Transverse colon (tissue), 4 donors: ENCODE measurements around the gene DMD. TPM values are rescaled to one million over a fixed set of nuclear protein-coding genes. Genes with fewer than 3 reads are reported as not detected.

Experiments
- DNase-seq: peaks from one replicate; pipeline ENCODE4 v3.0.0-alpha.2; 2019
- H3K27ac ChIP-seq, 4 donors: fragments of 200-600 bp; sonication (generic); 2 replicates each; pipeline ENCODE4 v1.5.1; 2016 to 2018; ENCODE audit warnings: inconsistent platforms in 4 of 4
- H3K27me3 ChIP-seq: fragments of 200-600 bp; sonication (generic); 2 replicates; pipeline ENCODE4 v1.5.1; 2017; ENCODE audit warnings: inconsistent platforms
- H3K36me3 ChIP-seq, 4 donors: fragments of 200-600 bp; sonication (generic); 2 replicates each; pipeline ENCODE4 v1.5.1; 2017 to 2019; ENCODE audit warnings: inconsistent platforms in 4 of 4
- H3K4me1 ChIP-seq, 4 donors: fragments of 200-600 bp; sonication (generic); 2 replicates each; pipeline ENCODE4 v1.5.1; 2017 to 2020; ENCODE audit warnings: inconsistent platforms in 4 of 4
- H3K4me3 ChIP-seq, 4 donors: fragments of 200-600 bp; sonication (generic); 1 replicate in 1 of 4; 2 replicates in 3 of 4; pipeline versions ENCODE4 v1.5.1 to v1.6.1; 2017 to 2019; ENCODE audit warnings: inconsistent platforms in 4 of 4
- H3K9me3 ChIP-seq, 2 donors: fragments of 200-600 bp; sonication (generic); 2 replicates each; pipeline ENCODE4 v1.5.1; 2017 to 2019; ENCODE audit warnings: inconsistent platforms in 2 of 2
- CTCF ChIP-seq, 5 experiments: fragments of 200-600 bp in 3 of 5; fragments of 450-650 bp in 2 of 5; sonication (generic) in 3 of 5; IDR thresholded peaks; 1 replicate in 2 of 5; 2 replicates in 3 of 5; pipeline ENCODE4 v1.5.1; 2016 to 2017; ENCODE audit warnings: antibody characterized with exemption in 5 of 5, inconsistent platforms in 3 of 5, mild to moderate bottlenecking in 2 of 5, moderate library complexity in 1 of 5
- EP300 ChIP-seq: sonication (generic); formaldehyde crosslinking; IDR thresholded peaks from one replicate; pipeline ENCODE4 v1.6.1; 2017; ENCODE audit warnings: antibody characterized with exemption, low read depth
- POLR2A ChIP-seq: fragments of 450-650 bp; IDR thresholded peaks from one replicate; pipeline ENCODE4 v1.6.1; 2016; ENCODE audit warnings: antibody characterized with exemption, mild to moderate bottlenecking, moderate library complexity
- POLR2AphosphoS5 ChIP-seq, 3 donors: sonication (generic); formaldehyde crosslinking; IDR thresholded peaks; one replicate each; pipeline ENCODE4 v1.6.1; 2016; ENCODE audit warnings: antibody characterized with exemption in 3 of 3
- WGBS, 2 donors: methylation state at CpG; one replicate each; pipeline ENCODE4 v1.1.5; 2018; ENCODE audit warnings: low coverage in 1 of 2; 5-methylcytosine and 5-hydroxymethylcytosine counted together
- in situ Hi-C, 4 donors: fragments of 200-750 bp; cut with MboI; loops; one replicate each; pipeline versions ENCODE4 v1.15.0 to v1.15.1; 2017; ENCODE audit warnings: low sequenced_read_pairs in 3 of 4, low pct_ligation_motif_present in 1 of 4, low pct_unique_long_range_greater_than_20kb in 1 of 4
- intact Hi-C: fragments of 100-400 bp; cut with DNase I; formaldehyde crosslinking; loops from one replicate; pipeline ENCODE4 v1.15.1; 2023; ENCODE audit warnings: low total_unique reads
- total RNA-seq, 4 donors: library from RNA; depleted of rRNA; stranded (reverse); fragments of >200 nt; gene quantifications; one replicate each; pipeline ENCODE4 v1.1.0, GENCODE V29; 2016

Gene DMD
- total RNA-seq, 4 donors from 2014 or later: 20.9 to 44.6 (median 32.5) TPM

- no peak for TF ChIP-seq POLR2AphosphoS5 (IDR thresholded peaks at IDR 0.05)
- no peak for TF ChIP-seq CTCF (IDR thresholded peaks at IDR 0.05)
- no peak for TF ChIP-seq EP300
- TF ChIP-seq POLR2A: no peak
- intact Hi-C loops (no loop called here), in situ Hi-C loops (no loop called here)
- 82% methylated on average over 4 to 5 of the region's 5 CpGs for WGBS, 2 donors
- Histone ChIP-seq H3K27me3 (no peaks in the 10 kb centered on the region), H3K36me3 (no peaks in the 10 kb centered on the region), H3K27ac (no peak overlapping the region), H3K4me1 (no peaks in the 10 kb centered on the region), H3K4me3 (no peak overlapping the region), H3K9me3 (no peaks in the 10 kb centered on the region)
- DNase-seq: no peak
Measured at GRCh38 chrX:32678487-32678886, 532.9 kb downstream of the DMD start.

GRCh38 chrX:32673193-32673592 is 538.2 kb downstream of the DMD start:
- Histone ChIP-seq H3K27ac (no peak overlapping the region), H3K36me3 (no peaks in the 10 kb centered on the region), H3K4me1 (no peaks in the 10 kb centered on the region), H3K4me3 (no peak overlapping the region), H3K27me3 (no peaks in the 10 kb centered on the region), H3K9me3 (no peaks in the 10 kb centered on the region)
- in situ Hi-C loops (no loop called here), intact Hi-C loops (no loop called here)
- 23 to 25% methylated on average over 1 to 4 of the region's 4 CpGs for WGBS, 2 donors
- no peak for TF ChIP-seq CTCF (IDR thresholded peaks at IDR 0.05)
- no peak for TF ChIP-seq EP300
- no peak for TF ChIP-seq POLR2A
- no peak for TF ChIP-seq POLR2AphosphoS5 (IDR thresholded peaks at IDR 0.05)
- no peak for DNase-seq

GRCh38 chrX:32662516-32662915 is 548.8 kb downstream of the DMD start:
- intact Hi-C loops: no loop called here
- Histone ChIP-seq H3K4me3 (no peak overlapping the region), H3K9me3 (no peaks in the 10 kb centered on the region), H3K27me3 (no peaks in the 10 kb centered on the region), H3K36me3 (no peaks in the 10 kb centered on the region), H3K27ac (no peak overlapping the region), H3K4me1 (no peaks in the 10 kb centered on the region)
- in situ Hi-C loops: no loop called here
- TF ChIP-seq POLR2A (no peak), EP300 (no peak), POLR2AphosphoS5 (IDR thresholded peaks at IDR 0.05) (no peak), CTCF (IDR thresholded peaks at IDR 0.05) (no peak)
- WGBS, 2 donors: 94 to 100% methylated on average over 1 to 2 of the region's 2 CpGs
- no peak for DNase-seq

GRCh38 chrX:32644476-32645245 is 566.7 kb downstream of the DMD start:
- 64 to 67% methylated on average over 3 to 9 of the region's 9 CpGs for WGBS, 2 donors
- Histone ChIP-seq H3K36me3 (no peaks in the 10 kb centered on the region), H3K9me3 (no peaks in the 10 kb centered on the region), H3K4me1 (no peaks in the 10 kb centered on the region), H3K27ac (no peak overlapping the region), H3K27me3 (no peaks in the 10 kb centered on the region), H3K4me3 (no peak overlapping the region)
- in situ Hi-C loops (no loop called here), intact Hi-C loops (no loop called here)
- no peak for TF ChIP-seq POLR2AphosphoS5 (IDR thresholded peaks at IDR 0.05)
- TF ChIP-seq EP300: no peak
- TF ChIP-seq POLR2A: no peak
- TF ChIP-seq CTCF (IDR thresholded peaks at IDR 0.05): no peak
- DNase-seq: no peak
